ENCODE measurements around the gene LTA. TPM values are rescaled to one million over a fixed set of nuclear protein-coding genes. Genes with fewer than 3 reads are reported as not detected.

The LTA gene
- polyA plus RNA-seq, 2 donors: 0.10 to 0.14 TPM

DNA sequence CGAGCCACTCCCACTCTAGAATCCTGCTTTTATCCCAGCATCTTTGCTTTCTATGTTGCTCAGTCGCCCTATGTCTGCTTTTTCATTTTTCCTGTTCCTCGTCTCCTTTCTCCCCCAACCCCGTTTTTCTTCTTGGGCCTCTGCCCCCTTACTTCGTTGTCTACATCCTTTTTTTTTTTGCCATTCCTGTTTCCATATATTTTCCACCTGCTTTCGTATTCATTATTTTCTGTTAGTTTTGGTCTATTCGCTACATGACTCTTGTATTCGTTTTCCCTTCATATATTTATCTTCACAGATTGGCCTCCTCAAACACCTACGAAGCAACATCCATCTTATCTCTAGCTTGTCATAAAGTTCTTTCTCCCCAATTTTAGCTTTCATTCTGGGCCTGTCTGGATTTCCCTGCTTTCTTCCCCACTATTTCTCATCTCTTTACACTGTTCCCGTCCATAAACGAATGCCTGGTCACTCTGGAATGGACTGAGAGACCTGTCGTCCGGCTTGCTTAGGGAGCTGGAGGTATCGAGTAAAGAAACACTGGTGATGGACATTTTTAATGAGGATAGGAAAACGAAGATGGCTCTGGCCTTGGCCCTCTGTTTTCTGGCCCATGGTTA lies 49.3 kb downstream of the LTA start:
- H3K27me3 ChIP-seq (ENCODE audit: control insufficient read depth in 1 of 2, insufficient read depth in 2 of 2, low read length in 2 of 2): no peaks in the 10 kb centered on the region
- H3K36me3 ChIP-seq (ENCODE audit: control insufficient read depth in 2 of 2, insufficient read depth in 2 of 2, low read length in 1 of 2): peaks cover 16 to 20% of the 10 kb centered on the region in 2 donors
- no peaks in the 10 kb centered on the region for H3K9me3 ChIP-seq (ENCODE audit: control insufficient read depth in 2 of 2, insufficient read depth in 1 of 2, low read depth in 1 of 2, low read length in 1 of 2)
- H3K4me1 ChIP-seq (ENCODE audit: control insufficient read depth in 2 of 2, insufficient read depth in 2 of 2, low read length in 1 of 2): no peaks in the 10 kb centered on the region
- H3K4me3 ChIP-seq (ENCODE audit: low read depth in 1 of 2, low read length in 2 of 2): peak overlapping the region; percentile 71 to 87
- peak overlapping the region; percentile 93 to 99 for H3K27ac ChIP-seq (ENCODE audit: low read depth in 2 of 2, low read length in 1 of 2)
- 7 to 8% methylated on average over 15 of the region's 15 CpGs for WGBS, 2 donors

DNA sequence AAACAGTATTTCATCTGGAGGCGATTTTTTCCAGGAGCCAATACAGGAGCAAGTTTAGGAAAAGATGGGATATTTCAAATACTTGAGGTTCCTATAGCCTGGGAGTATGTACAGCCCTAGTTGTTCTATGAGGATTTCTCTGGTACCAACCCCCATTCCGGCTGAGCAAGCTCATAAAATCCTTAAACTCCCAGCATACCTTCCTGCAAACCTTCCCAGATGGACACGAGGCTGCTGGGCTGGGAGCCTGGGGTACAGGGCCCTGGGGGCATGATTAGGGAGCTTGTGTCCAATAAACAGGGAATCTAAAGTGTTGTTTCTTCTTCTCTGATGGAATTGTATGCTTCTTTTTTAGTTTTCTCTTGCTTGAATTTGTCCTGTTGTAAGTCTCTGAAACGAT lies 49.9 kb downstream of the LTA start:
- WGBS, 2 donors: 18% methylated on average over 4 of the region's 4 CpGs
- no peaks in the 10 kb centered on the region for H3K9me3 ChIP-seq (ENCODE audit: control insufficient read depth in 2 of 2, insufficient read depth in 1 of 2, low read depth in 1 of 2, low read length in 1 of 2)
- peak overlapping the region in 1 of 2 donors; percentile 71 for H3K4me3 ChIP-seq (ENCODE audit: low read depth in 1 of 2, low read length in 2 of 2)
- peak overlapping the region; percentile 89 to 99 for H3K27ac ChIP-seq (ENCODE audit: low read depth in 2 of 2, low read length in 1 of 2)
- H3K4me1 ChIP-seq (ENCODE audit: control insufficient read depth in 2 of 2, insufficient read depth in 2 of 2, low read length in 1 of 2): no peaks in the 10 kb centered on the region
- H3K27me3 ChIP-seq (ENCODE audit: control insufficient read depth in 1 of 2, insufficient read depth in 2 of 2, low read length in 2 of 2): no peaks in the 10 kb centered on the region
- peaks cover 18 to 25% of the 10 kb centered on the region in 2 donors for H3K36me3 ChIP-seq (ENCODE audit: control insufficient read depth in 2 of 2, insufficient read depth in 2 of 2, low read length in 1 of 2)

DNA sequence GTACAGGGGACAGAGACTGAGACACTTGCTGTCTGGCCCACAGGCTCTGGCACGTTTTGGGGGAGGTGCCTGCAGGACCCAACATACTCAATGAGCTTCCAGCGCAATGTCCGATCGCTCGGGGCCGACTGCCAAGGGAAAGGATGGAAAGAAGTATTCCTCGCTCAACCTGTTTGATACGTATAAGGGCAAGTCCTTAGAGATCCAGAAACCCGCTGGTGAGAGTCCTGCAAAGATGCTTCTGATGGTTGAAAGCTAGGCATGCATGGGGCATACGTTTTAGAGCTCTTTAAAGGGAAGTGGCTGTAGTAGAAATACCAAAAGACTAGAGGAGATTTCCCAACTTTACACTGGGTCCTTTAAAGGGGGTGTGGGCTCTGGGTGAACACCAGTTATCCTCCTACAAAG lies 50.6 kb downstream of the LTA start:
- no peaks in the 10 kb centered on the region for H3K27me3 ChIP-seq (ENCODE audit: control insufficient read depth in 1 of 2, insufficient read depth in 2 of 2, low read length in 2 of 2)
- H3K36me3 ChIP-seq (ENCODE audit: control insufficient read depth in 2 of 2, insufficient read depth in 2 of 2, low read length in 1 of 2): peaks cover 24 to 32% of the 10 kb centered on the region in 2 donors
- peak overlapping the region; percentile 71 to 99 for H3K27ac ChIP-seq (ENCODE audit: low read depth in 2 of 2, low read length in 1 of 2)

More for the DNA sequence above, 50.6 kb downstream of the LTA start:
- no peaks in the 10 kb centered on the region for H3K4me1 ChIP-seq (ENCODE audit: control insufficient read depth in 2 of 2, insufficient read depth in 2 of 2, low read length in 1 of 2)
- no peaks in the 10 kb centered on the region for H3K9me3 ChIP-seq (ENCODE audit: control insufficient read depth in 2 of 2, insufficient read depth in 1 of 2, low read depth in 1 of 2, low read length in 1 of 2)
- 32 to 41% methylated on average over 10 of the region's 10 CpGs for WGBS, 2 donors
- H3K4me3 ChIP-seq (ENCODE audit: low read depth in 1 of 2, low read length in 2 of 2): peak overlapping the region in 1 of 2 donors; percentile 71

Other genes with a start within 250 kb of the LTA start
- 100 to 1,000 TPM; 168 to 351 TPM for gene HLA-B, start 215.1 kb upstream of the LTA start, polyA plus RNA-seq
- gene MICA, start 168.7 kb upstream of the LTA start, polyA plus RNA-seq: 1 to 10 TPM; 8.8 to 9.9 TPM
- under 1 TPM; 0.29 to 0.77 TPM for gene MICB, start 74.1 kb upstream of the LTA start, polyA plus RNA-seq
- not detected for gene MCCD1, start 43.3 kb upstream of the LTA start, polyA plus RNA-seq
- gene DDX39B, start 30.3 kb upstream of the LTA start, polyA plus RNA-seq: 100 to 1,000 TPM; 181 to 321 TPM
- under 1 TPM; 0.32 to 0.49 TPM for gene ATP6V1G2, start 25.7 kb upstream of the LTA start, polyA plus RNA-seq
- gene NFKBIL1, start 24.7 kb upstream of the LTA start, polyA plus RNA-seq: 10 to 100 TPM; 16.1 to 20.2 TPM
- gene TNF, start 3.3 kb downstream of the LTA start, polyA plus RNA-seq: 1 to 10 TPM in 1 of 2 donors, under 1 TPM in 1; 0.71 to 2.4 TPM
- gene LTB, start 10.1 kb downstream of the LTA start, polyA plus RNA-seq: 1 to 10 TPM; 1.8 to 3.0 TPM
- gene LST1, start 14.0 kb downstream of the LTA start, polyA plus RNA-seq: 1 to 10 TPM; 2.8 to 6.9 TPM
- under 1 TPM in 1 of 2 donors, not detected in 1; 0.07 TPM for gene NCR3, start 20.7 kb downstream of the LTA start, polyA plus RNA-seq
- gene AIF1, start 42.9 kb downstream of the LTA start, polyA plus RNA-seq: 10 to 100 TPM in 1 of 2 donors, 1 to 10 TPM in 1; 8.0 to 12.6 TPM
- 100 to 1,000 TPM in 1 of 2 donors, 10 to 100 TPM in 1; 76.6 to 110 TPM for gene PRRC2A, start 48.4 kb downstream of the LTA start, polyA plus RNA-seq
- 100 to 1,000 TPM; 158 to 259 TPM for gene BAG6, start 80.4 kb downstream of the LTA start, polyA plus RNA-seq
- gene APOM, start 83.6 kb downstream of the LTA start, polyA plus RNA-seq: 1 to 10 TPM; 4.3 to 6.0 TPM
- gene C6orf47, start 88.5 kb downstream of the LTA start, polyA plus RNA-seq: 10 to 100 TPM; 20.6 to 21.1 TPM
- 10 to 100 TPM; 10.2 to 10.4 TPM for gene GPANK1, start 92.7 kb downstream of the LTA start, polyA plus RNA-seq
- gene CSNK2B, start 93.8 kb downstream of the LTA start, polyA plus RNA-seq: 100 to 1,000 TPM; 140 to 187 TPM
- 1 to 10 TPM; 5.3 to 7.4 TPM for gene LY6G5B, start 97.7 kb downstream of the LTA start, polyA plus RNA-seq
- 1 to 10 TPM in 1 of 2 donors, under 1 TPM in 1; 0.76 to 1.1 TPM for gene LY6G5C, start 108.8 kb downstream of the LTA start, polyA plus RNA-seq
- gene ABHD16A, start 131.0 kb downstream of the LTA start, polyA plus RNA-seq: 10 to 100 TPM; 30.0 to 40.1 TPM
- gene LY6G6F, start 134.6 kb downstream of the LTA start, polyA plus RNA-seq: not detected
- 1 to 10 TPM in 1 of 2 donors, under 1 TPM in 1; 0.67 to 1.3 TPM for gene LY6G6D, start 143.1 kb downstream of the LTA start, polyA plus RNA-seq
- 10 to 100 TPM; 17.2 to 21.9 TPM for gene LY6G6C, start 149.5 kb downstream of the LTA start, polyA plus RNA-seq
- gene MPIG6B, start 151.1 kb downstream of the LTA start, polyA plus RNA-seq: under 1 TPM; 0.49 to 0.88 TPM
- 10 to 100 TPM; 46.5 to 73.3 TPM for gene DDAH2, start 157.0 kb downstream of the LTA start, polyA plus RNA-seq
- 100 to 1,000 TPM; 258 to 412 TPM for gene CLIC1, start 164.2 kb downstream of the LTA start, polyA plus RNA-seq
- 10 to 100 TPM in 1 of 2 donors, 1 to 10 TPM in 1; 6.3 to 15.8 TPM for gene MSH5, start 167.7 kb downstream of the LTA start, polyA plus RNA-seq
- gene SAPCD1, start 190.4 kb downstream of the LTA start, polyA plus RNA-seq: 1 to 10 TPM; 2.3 to 7.6 TPM
- gene VWA7, start 205.0 kb downstream of the LTA start, polyA plus RNA-seq: 1 to 10 TPM in 1 of 2 donors, under 1 TPM in 1; 0.33 to 1.3 TPM
- gene VARS1, start 223.5 kb downstream of the LTA start, polyA plus RNA-seq: 10 to 100 TPM; 35.7 to 37.3 TPM
- gene LSM2, start 234.7 kb downstream of the LTA start, polyA plus RNA-seq: 10 to 100 TPM; 25.6 to 42.9 TPM
- under 1 TPM; 0.39 to 0.42 TPM for gene HSPA1L, start 243.0 kb downstream of the LTA start, polyA plus RNA-seq
- 100 to 1,000 TPM; 105 to 125 TPM for gene HSPA1A, start 243.3 kb downstream of the LTA start, polyA plus RNA-seq

All from esophagus (tissue), 2 donors.